Mesenchymal stem cell (in vitro differentiated cells and primary cell): ENCODE measurements around the gene SLC44A5.

Experiments
- DNase-seq: peaks from one replicate; pipeline ENCODE4 v3.0.0-alpha.2; 2013
- H2AFZ ChIP-seq: one replicate; pipeline ENCODE4 v1.6.1; 2013; ENCODE audit warnings: low read depth, mild to moderate bottlenecking, control low read depth, inconsistent platforms, low read length, moderate library complexity
- H2AK5ac ChIP-seq: 2 replicates; pipeline ENCODE4 v1.6.1; 2013; ENCODE audit warnings: low read length, moderate library complexity, mild to moderate bottlenecking, inconsistent platforms; ENCODE audit not compliant: severe bottlenecking
- H2BK120ac ChIP-seq: one replicate; pipeline ENCODE4 v1.6.1; 2013; ENCODE audit warnings: low read depth, mild to moderate bottlenecking, inconsistent platforms, low read length, moderate library complexity
- H2BK12ac ChIP-seq, 2 experiments: one replicate each; pipeline ENCODE4 v1.6.1; 2013; ENCODE audit warnings: inconsistent platforms in 2 of 2, low read length in 2 of 2, mild to moderate bottlenecking in 2 of 2, moderate library complexity in 2 of 2, control low read depth in 1 of 2
- H2BK15ac ChIP-seq: one replicate; pipeline ENCODE4 v1.6.1; 2013; ENCODE audit warnings: mild to moderate bottlenecking, low read depth, inconsistent platforms; ENCODE audit not compliant: poor library complexity, severe bottlenecking
- H2BK5ac ChIP-seq: 2 replicates; pipeline ENCODE4 v1.6.1; 2013; ENCODE audit warnings: low read depth, mild to moderate bottlenecking, low read length, control low read depth, inconsistent platforms; ENCODE audit not compliant: poor library complexity, severe bottlenecking
- H3K14ac ChIP-seq, 2 experiments: one replicate each; pipeline ENCODE4 v1.6.1; 2013; ENCODE audit warnings: inconsistent platforms in 2 of 2, low read length in 2 of 2, control low read depth in 1 of 2, mild to moderate bottlenecking in 1 of 2, moderate library complexity in 1 of 2
- H3K18ac ChIP-seq, 2 experiments: one replicate each; pipeline ENCODE4 v1.6.1; 2013; ENCODE audit warnings: inconsistent platforms in 2 of 2, low read length in 2 of 2, control low read depth in 1 of 2, low read depth in 1 of 2, mild to moderate bottlenecking in 1 of 2
- H3K23ac ChIP-seq, 2 experiments: one replicate each; pipeline ENCODE4 v1.6.1; 2013; ENCODE audit warnings: inconsistent platforms in 2 of 2, low read length in 2 of 2, mild to moderate bottlenecking in 2 of 2, moderate library complexity in 2 of 2, control low read depth in 1 of 2
- H3K27ac ChIP-seq: 2 replicates; pipeline ENCODE4 v1.5.1; 2013; ENCODE audit warnings: mild to moderate bottlenecking, moderate library complexity, low read length, control low read depth, inconsistent platforms; ENCODE audit not compliant: poor library complexity, severe bottlenecking
- H3K27me3 ChIP-seq, 2 experiments: 2 replicates each; pipeline versions ENCODE4 v1.6.1 to v1.7.0; 2013; ENCODE audit warnings: low read length in 2 of 2, mild to moderate bottlenecking in 2 of 2, moderate library complexity in 2 of 2, control low read depth in 1 of 2, inconsistent platforms in 1 of 2; ENCODE audit not compliant: control insufficient read depth in 1 of 2, insufficient read depth in 1 of 2
- H3K36me3 ChIP-seq, 2 experiments: 2 replicates each; pipeline versions ENCODE4 v1.6.1 to v1.7.0; 2013; ENCODE audit warnings: low read length in 2 of 2, control low read depth in 1 of 2, inconsistent platforms in 1 of 2, low read depth in 1 of 2, mild to moderate bottlenecking in 1 of 2; ENCODE audit not compliant: insufficient read depth in 2 of 2, control insufficient read depth in 1 of 2
- H3K4ac ChIP-seq, 2 experiments: one replicate each; pipeline ENCODE4 v1.6.1; 2013; ENCODE audit warnings: inconsistent platforms in 2 of 2, low read length in 2 of 2, mild to moderate bottlenecking in 2 of 2, moderate library complexity in 2 of 2, control low read depth in 1 of 2, low read depth in 1 of 2
- H3K4me1 ChIP-seq: 2 replicates; pipeline ENCODE4 v1.6.1; 2013; ENCODE audit warnings: low read depth, low read length, control low read depth; ENCODE audit not compliant: control insufficient read depth, insufficient read depth
- H3K4me2 ChIP-seq: 2 replicates; pipeline ENCODE4 v1.6.1; 2013; ENCODE audit warnings: low read length, mild to moderate bottlenecking, inconsistent platforms; ENCODE audit not compliant: poor library complexity, severe bottlenecking
- H3K4me3 ChIP-seq, 2 experiments: 2 replicates each; pipeline versions ENCODE4 v1.5.1 to v1.7.0; 2013; ENCODE audit warnings: low read length in 2 of 2, mild to moderate bottlenecking in 2 of 2, control low read depth in 1 of 2, low read depth in 1 of 2; ENCODE audit not compliant: insufficient read depth in 1 of 2
- H3K79me1 ChIP-seq: replicated peaks from 2 replicates; pipeline ENCODE4 v1.6.1; 2013; ENCODE audit warnings: mild to moderate bottlenecking, control low read depth, low read length, inconsistent platforms; ENCODE audit not compliant: poor library complexity, severe bottlenecking
- H3K9ac ChIP-seq: 2 replicates; pipeline ENCODE4 v1.7.0; 2013; ENCODE audit warnings: mild to moderate bottlenecking, low read length, moderate library complexity
- H3K9me3 ChIP-seq: 2 replicates; pipeline ENCODE4 v1.7.0; 2013; ENCODE audit warnings: mild to moderate bottlenecking, low read length; ENCODE audit not compliant: control insufficient read depth
- H4K8ac ChIP-seq: one replicate; pipeline ENCODE4 v1.6.1; 2013; ENCODE audit warnings: inconsistent platforms, mild to moderate bottlenecking, low read length, moderate library complexity
- H4K91ac ChIP-seq: one replicate; pipeline ENCODE4 v1.6.1; 2013; ENCODE audit warnings: mild to moderate bottlenecking, low read length, inconsistent platforms
- WGBS: methylation state at CpG from one replicate; pipeline ENCODE4 v1.1.7; 2013; ENCODE audit warnings: mixed read lengths; 5-methylcytosine and 5-hydroxymethylcytosine counted together

Gene SLC44A5

DNA sequence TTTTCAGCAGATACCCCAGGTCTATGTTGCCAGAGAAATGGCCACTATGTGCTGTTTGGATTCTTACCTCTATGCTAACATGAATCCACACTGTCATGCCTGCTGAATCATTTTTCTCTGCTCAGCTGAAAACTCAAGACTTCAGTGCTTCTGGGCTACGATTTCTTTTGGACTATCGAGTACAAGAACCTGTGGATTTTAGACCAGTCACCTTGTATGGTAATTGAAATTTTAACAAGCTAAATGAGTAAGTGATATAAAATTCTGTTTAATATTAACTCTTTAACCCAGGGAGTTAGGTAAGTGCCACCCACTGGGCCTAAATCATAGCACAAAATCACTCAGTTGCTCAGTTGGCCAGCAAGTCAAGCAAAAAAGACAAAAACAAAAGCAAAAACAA is 440.9 kb downstream of the SLC44A5 start:
- no peak overlapping the region for H3K4ac ChIP-seq
- no peak overlapping the region for H3K23ac ChIP-seq
- no peak overlapping the region for H3K27ac ChIP-seq
- no peak overlapping the region for H3K9ac ChIP-seq
- no peak overlapping the region for H2AFZ ChIP-seq
- no peak overlapping the region for H3K18ac ChIP-seq
- H2BK15ac ChIP-seq = no peak overlapping the region
- H4K91ac ChIP-seq = no peak overlapping the region
- WGBS = 92% methylated on average over 2 of the region's 2 CpGs
- no peak overlapping the region for H2BK5ac ChIP-seq
- H4K8ac ChIP-seq = no peak overlapping the region
- H2BK12ac ChIP-seq = no peak overlapping the region
- no peak overlapping the region for H3K14ac ChIP-seq
- H3K9me3 ChIP-seq = no peaks in the 10 kb centered on the region
- no peak overlapping the region for H2AK5ac ChIP-seq
- no peaks in the 10 kb centered on the region for H3K79me1 ChIP-seq
- H3K4me3 ChIP-seq = no peak overlapping the region
- H2BK120ac ChIP-seq = no peak overlapping the region
- H3K36me3 ChIP-seq = no peaks in the 10 kb centered on the region
- no peaks in the 10 kb centered on the region for H3K27me3 ChIP-seq
- DNase-seq = no peak
- no peaks in the 10 kb centered on the region for H3K4me1 ChIP-seq
- H3K4me2 ChIP-seq = no peak overlapping the region

DNA sequence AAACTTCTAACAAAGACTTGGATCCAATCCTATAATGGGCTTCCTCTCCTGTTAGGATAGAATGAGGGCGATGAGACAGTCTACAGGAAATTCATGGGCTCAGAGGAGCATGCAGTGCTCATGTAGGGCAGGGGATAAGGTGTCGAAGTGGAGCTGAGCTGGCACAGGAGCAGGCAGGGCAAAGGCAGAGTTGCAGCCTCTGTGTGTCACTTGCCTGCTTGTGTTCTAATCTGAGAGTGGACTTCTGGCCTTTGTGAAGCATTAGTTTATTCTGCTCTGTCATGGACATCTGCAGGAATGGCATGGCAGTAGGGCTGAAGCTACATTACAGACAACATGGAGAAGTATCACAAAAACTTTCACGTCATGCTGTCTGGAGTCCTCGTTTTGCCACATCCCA is 444.1 kb downstream of the SLC44A5 start:
- Histone ChIP-seq H3K4ac (no peak overlapping the region), H3K27ac (no peak overlapping the region), H2AFZ (no peak overlapping the region), H3K27me3 (no peaks in the 10 kb centered on the region), H3K18ac (no peak overlapping the region), H3K9me3 (no peaks in the 10 kb centered on the region), H3K9ac (no peak overlapping the region), H2AK5ac (no peak overlapping the region), H3K23ac (no peak overlapping the region), H3K36me3 (no peaks in the 10 kb centered on the region), H3K14ac (no peak overlapping the region), H3K79me1 (no peaks in the 10 kb centered on the region), H4K91ac (no peak overlapping the region), H2BK12ac (no peak overlapping the region), H3K4me3 (no peak overlapping the region), H2BK5ac (no peak overlapping the region), H4K8ac (no peak overlapping the region), H2BK120ac (no peak overlapping the region), H2BK15ac (no peak overlapping the region), H3K4me1 (no peaks in the 10 kb centered on the region), H3K4me2 (no peak overlapping the region)
- 83% methylated on average over 4 of the region's 4 CpGs for WGBS
- no peak for DNase-seq

DNA sequence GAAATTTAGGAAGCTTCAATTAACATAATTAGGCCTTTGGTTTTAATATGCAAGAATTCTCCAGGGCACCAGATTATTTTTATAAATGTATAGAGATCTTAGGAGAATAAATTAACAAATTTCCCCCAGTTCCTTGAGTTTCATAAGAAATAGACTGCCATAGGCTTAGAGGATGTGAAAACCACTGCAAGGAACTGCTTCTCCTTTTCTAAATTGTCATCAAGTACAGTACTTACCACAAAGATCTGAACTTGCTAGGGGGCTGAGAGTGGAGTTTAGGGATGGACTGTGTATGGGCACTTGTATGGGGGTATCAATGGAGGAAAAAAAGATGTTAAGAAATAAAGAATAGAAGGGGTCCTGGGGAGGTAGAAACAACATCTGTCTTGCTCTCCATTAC is 445.6 kb downstream of the SLC44A5 start:
- no peak overlapping the region for H3K4me3 ChIP-seq
- no peak for DNase-seq
- no peak overlapping the region for H3K4me2 ChIP-seq
- H3K9ac ChIP-seq = no peak overlapping the region
- H2AFZ ChIP-seq = no peak overlapping the region
- H3K14ac ChIP-seq = no peak overlapping the region
- no peak overlapping the region for H2BK15ac ChIP-seq
- no peak overlapping the region for H2BK5ac ChIP-seq
- H2BK120ac ChIP-seq = no peak overlapping the region
- no peak overlapping the region for H4K8ac ChIP-seq
- H4K91ac ChIP-seq = no peak overlapping the region
- no peaks in the 10 kb centered on the region for H3K79me1 ChIP-seq
- no peaks in the 10 kb centered on the region for H3K36me3 ChIP-seq
- no peak overlapping the region for H2AK5ac ChIP-seq
- no peak overlapping the region for H3K4ac ChIP-seq
- H3K18ac ChIP-seq = no peak overlapping the region
- H3K27ac ChIP-seq = no peak overlapping the region
- no peak overlapping the region for H2BK12ac ChIP-seq
- no peaks in the 10 kb centered on the region for H3K27me3 ChIP-seq
- H3K23ac ChIP-seq = no peak overlapping the region
- H3K9me3 ChIP-seq = no peaks in the 10 kb centered on the region
- no peaks in the 10 kb centered on the region for H3K4me1 ChIP-seq

DNA sequence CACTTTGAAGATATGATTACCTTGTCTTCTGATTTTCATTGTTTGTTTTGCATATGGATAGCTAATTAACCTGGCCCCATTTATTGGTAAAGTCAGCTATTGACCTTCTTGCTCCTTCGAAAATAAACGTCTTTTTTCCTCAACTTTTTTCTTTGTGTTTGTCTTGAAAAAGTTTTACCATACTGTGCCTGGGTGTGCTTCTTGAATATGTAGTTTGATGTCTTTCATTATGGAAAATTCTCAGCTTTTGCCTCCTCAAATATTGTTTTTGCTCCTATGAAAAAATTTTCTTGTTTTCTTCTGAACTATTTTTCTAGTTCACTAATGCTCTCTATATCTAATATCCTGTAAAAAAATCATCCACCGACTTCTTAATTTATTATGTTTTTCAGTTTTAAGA is 451.8 kb downstream of the SLC44A5 start:
- H2AK5ac ChIP-seq = no peak overlapping the region
- no peak for DNase-seq
- H2BK15ac ChIP-seq = no peak overlapping the region
- H3K14ac ChIP-seq = no peak overlapping the region
- H3K4me1 ChIP-seq = no peaks in the 10 kb centered on the region
- H3K27ac ChIP-seq = no peak overlapping the region
- H3K18ac ChIP-seq = no peak overlapping the region
- no peaks in the 10 kb centered on the region for H3K79me1 ChIP-seq
- H3K23ac ChIP-seq = no peak overlapping the region
- H3K4me2 ChIP-seq = no peak overlapping the region
- no peaks in the 10 kb centered on the region for H3K27me3 ChIP-seq
- H4K91ac ChIP-seq = no peak overlapping the region
- WGBS = no CpG with 5 or more reads among the region's 3 CpGs
- H2BK12ac ChIP-seq = no peak overlapping the region
- H2BK120ac ChIP-seq = no peak overlapping the region
- H3K9me3 ChIP-seq = no peaks in the 10 kb centered on the region
- no peak overlapping the region for H2BK5ac ChIP-seq
- H2AFZ ChIP-seq = no peak overlapping the region
- no peaks in the 10 kb centered on the region for H3K36me3 ChIP-seq
- no peak overlapping the region for H3K9ac ChIP-seq
- no peak overlapping the region for H3K4me3 ChIP-seq
- H3K4ac ChIP-seq = no peak overlapping the region
- no peak overlapping the region for H4K8ac ChIP-seq
